Ovary (tissue), 3 donors: Measurements from ENCODE around the gene PHF21A.

Experiments used
- POLR2A ChIP-seq: fragments of 450-650 bp; IDR thresholded peaks from one replicate; pipeline ENCODE4 v1.6.1; 2017; ENCODE audit warnings: antibody characterized with exemption, mild to moderate bottlenecking, moderate library complexity
- TF ChIP-seq, protein P1 (sequence below), 3 donors: fragments of 450-650 bp in 2 of 3; fragments of 200-600 bp in 1 of 3; IDR thresholded peaks; one replicate each; pipeline versions ENCODE4 v1.5.1 to v1.8.0; 2016 to 2022; ENCODE audit warnings: antibody characterized with exemption in 3 of 3, mild to moderate bottlenecking in 1 of 3
- donor health status: DM: no; HTN: no; CAD: no.

GRCh38 chr11:45918962-45919675 is 202.1 kb downstream of the PHF21A start:
- TF ChIP-seq, protein P1, sequence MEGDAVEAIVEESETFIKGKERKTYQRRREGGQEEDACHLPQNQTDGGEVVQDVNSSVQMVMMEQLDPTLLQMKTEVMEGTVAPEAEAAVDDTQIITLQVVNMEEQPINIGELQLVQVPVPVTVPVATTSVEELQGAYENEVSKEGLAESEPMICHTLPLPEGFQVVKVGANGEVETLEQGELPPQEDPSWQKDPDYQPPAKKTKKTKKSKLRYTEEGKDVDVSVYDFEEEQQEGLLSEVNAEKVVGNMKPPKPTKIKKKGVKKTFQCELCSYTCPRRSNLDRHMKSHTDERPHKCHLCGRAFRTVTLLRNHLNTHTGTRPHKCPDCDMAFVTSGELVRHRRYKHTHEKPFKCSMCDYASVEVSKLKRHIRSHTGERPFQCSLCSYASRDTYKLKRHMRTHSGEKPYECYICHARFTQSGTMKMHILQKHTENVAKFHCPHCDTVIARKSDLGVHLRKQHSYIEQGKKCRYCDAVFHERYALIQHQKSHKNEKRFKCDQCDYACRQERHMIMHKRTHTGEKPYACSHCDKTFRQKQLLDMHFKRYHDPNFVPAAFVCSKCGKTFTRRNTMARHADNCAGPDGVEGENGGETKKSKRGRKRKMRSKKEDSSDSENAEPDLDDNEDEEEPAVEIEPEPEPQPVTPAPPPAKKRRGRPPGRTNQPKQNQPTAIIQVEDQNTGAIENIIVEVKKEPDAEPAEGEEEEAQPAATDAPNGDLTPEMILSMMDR (IDR thresholded peaks at IDR 0.05): no peak
- no peak for TF ChIP-seq POLR2A
